WTC11 (cell line): ENCODE measurements around the gene COL12A1.

ENCODE experiments used
- SP1 ChIP-seq: sonication (generic); formaldehyde crosslinking; conservative IDR thresholded peaks from 2 replicates; pipeline ENCODE4 v1.8.1; 2022; ENCODE audit warnings: missing genetic modification reagents
- ZNF416 ChIP-seq: fragments of 250-450 bp; sonication (Bioruptor Pico); IDR thresholded peaks from 2 replicates; pipeline ENCODE4 v1.9.0; 2021; ENCODE audit warnings: mild to moderate bottlenecking, inconsistent platforms
- TF ChIP-seq, protein P1 (sequence below): fragments of 200-600 bp; IDR thresholded peaks from 2 replicates; pipeline ENCODE4 v1.8.0; 2022; ENCODE audit warnings: antibody characterized with exemption
- TF ChIP-seq, protein P2 (sequence below): sonication (generic); formaldehyde crosslinking; conservative IDR thresholded peaks from 2 replicates; pipeline ENCODE4 v1.8.1; 2022; ENCODE audit warnings: mild to moderate bottlenecking, missing genetic modification reagents

DNA sequence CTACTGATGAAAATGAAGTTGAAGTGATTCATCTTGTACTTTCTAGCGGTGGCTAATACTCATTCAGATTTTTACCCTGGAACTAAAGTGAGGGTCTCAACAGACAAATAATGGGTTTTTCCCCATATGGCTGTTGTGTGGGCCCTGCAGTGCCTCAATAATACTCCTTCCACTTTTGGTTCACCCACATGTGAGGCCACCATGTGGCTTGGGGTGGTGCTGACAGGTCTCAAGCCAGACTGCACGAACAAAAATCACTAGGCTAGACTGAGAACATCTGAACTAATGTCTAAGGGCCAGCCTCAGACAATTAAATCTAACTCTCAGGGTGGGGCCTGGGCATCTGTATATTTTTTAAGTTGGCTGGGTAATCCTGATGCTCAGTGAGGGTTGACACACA is 7.9 kb upstream of the COL12A1 start:
- TF ChIP-seq, protein P1, sequence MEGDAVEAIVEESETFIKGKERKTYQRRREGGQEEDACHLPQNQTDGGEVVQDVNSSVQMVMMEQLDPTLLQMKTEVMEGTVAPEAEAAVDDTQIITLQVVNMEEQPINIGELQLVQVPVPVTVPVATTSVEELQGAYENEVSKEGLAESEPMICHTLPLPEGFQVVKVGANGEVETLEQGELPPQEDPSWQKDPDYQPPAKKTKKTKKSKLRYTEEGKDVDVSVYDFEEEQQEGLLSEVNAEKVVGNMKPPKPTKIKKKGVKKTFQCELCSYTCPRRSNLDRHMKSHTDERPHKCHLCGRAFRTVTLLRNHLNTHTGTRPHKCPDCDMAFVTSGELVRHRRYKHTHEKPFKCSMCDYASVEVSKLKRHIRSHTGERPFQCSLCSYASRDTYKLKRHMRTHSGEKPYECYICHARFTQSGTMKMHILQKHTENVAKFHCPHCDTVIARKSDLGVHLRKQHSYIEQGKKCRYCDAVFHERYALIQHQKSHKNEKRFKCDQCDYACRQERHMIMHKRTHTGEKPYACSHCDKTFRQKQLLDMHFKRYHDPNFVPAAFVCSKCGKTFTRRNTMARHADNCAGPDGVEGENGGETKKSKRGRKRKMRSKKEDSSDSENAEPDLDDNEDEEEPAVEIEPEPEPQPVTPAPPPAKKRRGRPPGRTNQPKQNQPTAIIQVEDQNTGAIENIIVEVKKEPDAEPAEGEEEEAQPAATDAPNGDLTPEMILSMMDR = no peak; the same call in 1 of the 2 replicates
- TF ChIP-seq SP1 = no peak
- TF ChIP-seq, protein P2, sequence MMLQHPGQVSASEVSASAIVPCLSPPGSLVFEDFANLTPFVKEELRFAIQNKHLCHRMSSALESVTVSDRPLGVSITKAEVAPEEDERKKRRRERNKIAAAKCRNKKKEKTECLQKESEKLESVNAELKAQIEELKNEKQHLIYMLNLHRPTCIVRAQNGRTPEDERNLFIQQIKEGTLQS (CRISPR knock-in tag) = no peak
- TF ChIP-seq ZNF416 (CRISPR knock-in tag) = no peak
